Endothelial cell of umbilical vein (primary cell): Measurements from ENCODE around the gene PRKAA1. TPM values are rescaled to one million over a fixed set of nuclear protein-coding genes. Genes with fewer than 3 reads are reported as not detected.
"Not testable (repeated sequence)": the region's sequence is repeated elsewhere in the genome, so short reads cannot be mapped to it uniquely, and the experiment has no call there.

Source experiments
- BruUV-seq: library from RNA; stranded (reverse); fragments of 400-500 nt; replicated peaks from 2 replicates; lab custom pipeline; 2021; lab: Mats Ljungman, UMichigan
- CTCF ChIA-PET: fragments of 300-600, 350-600 bp; sonication (Branson Sonifier 250); formaldehyde crosslinking; loops from one replicate; lab custom pipeline; 2021; ENCODE audit warnings: antibody characterized with exemption, inconsistent platforms; lab: Charles Lee
- POLR2A ChIA-PET: fragments of 300-600, 350-600 bp; sonication (Branson Sonifier 250); formaldehyde crosslinking; loops from one replicate; lab custom pipeline; 2021; ENCODE audit warnings: antibody characterized with exemption, inconsistent platforms; lab: Charles Lee
- DNase-seq: peaks from one replicate; pipeline ENCODE4 v3.0.0-alpha.2; 2011; ENCODE audit warnings: low read depth, low spot score
- FAIRE-seq: peaks from 2 replicates; lab custom pipeline; 2011; peaks lifted over from hg19 to GRCh38; lab: Jason Lieb, UNC
- H2AFZ ChIP-seq: 2 replicates; pipeline ENCODE4 v1.6.0; 2012; ENCODE audit warnings: low read depth, low read length, control low read depth, inconsistent platforms
- H3K27ac ChIP-seq: 2 replicates; pipeline ENCODE4 v1.5.1; 2011; ENCODE audit warnings: low read depth, mild to moderate bottlenecking, control low read depth, low read length, moderate library complexity; ENCODE audit not compliant: insufficient read depth
- H3K27me3 ChIP-seq, 2 experiments: 2 replicates each; pipeline versions ENCODE4 v1.6.0 to v1.6.1; 2011; ENCODE audit warnings: low read length in 2 of 2, mixed read lengths in 1 of 2; ENCODE audit not compliant: control insufficient read depth in 2 of 2, insufficient read depth in 2 of 2
- H3K36me3 ChIP-seq, 2 experiments: 2 replicates in 1 of 2; 3 replicates in 1 of 2; pipeline ENCODE4 v1.5.1; 2011; ENCODE audit warnings: low read length in 2 of 2, mild to moderate bottlenecking in 1 of 2, moderate library complexity in 1 of 2; ENCODE audit not compliant: control insufficient read depth in 2 of 2, insufficient read depth in 2 of 2; ENCODE audit errors: extremely low read depth in 1 of 2
- H3K4me1 ChIP-seq: 3 replicates; pipeline ENCODE4 v1.5.1; 2011; ENCODE audit warnings: mild to moderate bottlenecking, low read length; ENCODE audit not compliant: control insufficient read depth, insufficient read depth; ENCODE audit errors: extremely low read depth
- H3K4me2 ChIP-seq: 2 replicates; pipeline ENCODE4 v1.6.1; 2011; ENCODE audit warnings: low read length, control low read depth, mixed read lengths; ENCODE audit not compliant: insufficient read depth
- H3K4me3 ChIP-seq, 3 experiments: fragments of 200-600 bp in 1 of 3; sonication (generic), shearing (Covaris generic) in 1 of 3; replicated peaks in 1 of 3; 2 replicates each; pipeline ENCODE4 v1.5.1; 2011 to 2016; ENCODE audit warnings: control low read depth in 3 of 3, low read length in 3 of 3, mild to moderate bottlenecking in 2 of 3, inconsistent platforms in 1 of 3, low read depth in 1 of 3, moderate library complexity in 1 of 3; ENCODE audit not compliant: insufficient read depth in 1 of 3
- H3K79me2 ChIP-seq: 2 replicates; pipeline ENCODE4 v1.6.0; 2012; ENCODE audit warnings: low read length, inconsistent platforms; ENCODE audit not compliant: control insufficient read depth, insufficient read depth
- H3K9ac ChIP-seq: replicated peaks from 2 replicates; pipeline ENCODE3; 2011; ENCODE audit warnings: low read length, control low read depth; ENCODE audit not compliant: insufficient read depth; ENCODE audit errors: extremely low read depth
- H3K9me1 ChIP-seq: replicated peaks from 3 replicates; pipeline ENCODE4 v1.6.0; 2011; ENCODE audit warnings: mild to moderate bottlenecking, low read length; ENCODE audit not compliant: control insufficient read depth, insufficient read depth; ENCODE audit errors: extremely low read depth
- H3K9me3 ChIP-seq: replicated peaks from 2 replicates; pipeline ENCODE4 v1.5.1; 2012; ENCODE audit warnings: low read length, inconsistent platforms; ENCODE audit not compliant: control insufficient read depth, insufficient read depth
- H4K20me1 ChIP-seq: replicated peaks from 2 replicates; pipeline ENCODE3; 2011; ENCODE audit warnings: mild to moderate bottlenecking, low read length; ENCODE audit not compliant: control insufficient read depth, insufficient read depth; ENCODE audit errors: extremely low read depth
- CTCF ChIP-seq, 2 donors: IDR thresholded peaks; 1 replicate in 1 of 2; 2 replicates in 1 of 2; pipeline ENCODE4 v1.5.1; 2011; ENCODE audit warnings: low read length in 2 of 2, mild to moderate bottlenecking in 2 of 2, moderate library complexity in 2 of 2, control low read depth in 1 of 2, inconsistent platforms in 1 of 2, low read depth in 1 of 2; ENCODE audit not compliant: insufficient read depth in 1 of 2; ENCODE audit errors: extremely low read depth in 1 of 2
- EZH2 ChIP-seq: IDR thresholded peaks from 2 replicates; pipeline ENCODE4 v1.6.1; 2012; ENCODE audit warnings: borderline replicate concordance, low read depth, mild to moderate bottlenecking, moderate library complexity, low read length, inconsistent platforms; ENCODE audit not compliant: severe bottlenecking
- FOS ChIP-seq: IDR thresholded peaks from 2 replicates; pipeline ENCODE4 v1.6.1; 2011; ENCODE audit warnings: mild to moderate bottlenecking, low read length, moderate library complexity, borderline replicate concordance; ENCODE audit not compliant: insufficient read depth
- GATA2 ChIP-seq: IDR thresholded peaks from 2 replicates; pipeline ENCODE4 v1.7.0; 2011; ENCODE audit warnings: low read depth, mild to moderate bottlenecking, moderate library complexity, mixed read lengths, low read length; ENCODE audit not compliant: insufficient read length, insufficient read depth
- JUN ChIP-seq: IDR thresholded peaks from 2 replicates; pipeline ENCODE4 v1.6.1; 2011; ENCODE audit warnings: borderline replicate concordance, low read depth; ENCODE audit not compliant: insufficient read length, insufficient read depth
- MAX ChIP-seq: IDR thresholded peaks from 2 replicates; pipeline ENCODE4 v1.6.1; 2011; ENCODE audit not compliant: insufficient read depth, insufficient read length
- MYC ChIP-seq: IDR thresholded peaks from one replicate; pipeline ENCODE4 v1.6.1; 2011; ENCODE audit warnings: mild to moderate bottlenecking, low read depth, low read length
- POLR2A ChIP-seq: IDR thresholded peaks from 2 replicates; pipeline ENCODE4 v1.6.1; 2012; ENCODE audit warnings: low read depth, mild to moderate bottlenecking, control low read depth, low read length
- POLR2AphosphoS5 ChIP-seq: IDR thresholded peaks from 2 replicates; pipeline ENCODE4 v1.6.1; 2012; ENCODE audit warnings: low read depth, mild to moderate bottlenecking, control low read depth, low read length, moderate library complexity; ENCODE audit not compliant: insufficient read depth
- dilution Hi-C: fragments of 300-500 bp; cut with MboI; formaldehyde crosslinking; loops from one replicate; pipeline ENCODE4 v1.15.0; 2019; ENCODE audit warnings: low sequenced_read_pairs; ENCODE audit not compliant: extremely low pct_ligation_motif_present
- intact Hi-C: fragments of 100-400 bp; cut with micrococcal nuclease; formaldehyde crosslinking; loops from one replicate; pipeline ENCODE4 v1.10.0; 2022
- polyA plus RNA-seq, 4 experiments: library from polyadenylated mRNA; depleted of rRNA in 3 of 4; stranded (reverse) in 3 of 4; unstranded in 1 of 4; fragments of >200 nt; gene quantifications; 2 replicates each; pipeline versions ENCODE4 v1.2.1 to v1.2.3, GENCODE V29; 2011 to 2012; ENCODE audit warnings: missing spikeins in 1 of 4
- total RNA-seq: library from RNA; stranded (reverse); gene quantifications from 2 replicates; pipeline ENCODE4 v1.2.3, GENCODE V29; 2021

Gene PRKAA1
- total and polyA plus RNA-seq, 2 donors (not counting 3 experiments of a cell fraction or from before 2014, with no cell fraction given), result 37.0 to 83.5 TPM

- Histone ChIP-seq H3K4me2 (no peak overlapping the region), H3K79me2 (peaks cover 99% of the 10 kb centered on the region), H3K36me3 (no peaks in the 10 kb centered on the region), H2AFZ (no peak overlapping the region), H3K27me3 (no peaks in the 10 kb centered on the region), H3K27ac (no peak overlapping the region), H3K4me3 (no peak overlapping the region), H3K9me3 (no peaks in the 10 kb centered on the region), H4K20me1 (peaks cover 28% of the 10 kb centered on the region), H3K4me1 (peaks cover 11% of the 10 kb centered on the region), H3K9me1 (no peaks in the 10 kb centered on the region), H3K9ac (no peak overlapping the region)
- no peak for FAIRE-seq
- POLR2A ChIA-PET, result no interaction called here
- TF ChIP-seq CTCF (IDR thresholded peaks at IDR 0.05; ENCODE audit: extremely low read depth in 1 of 2, insufficient read depth in 1 of 2, low read depth in 1 of 2, low read length in 2 of 2), result no peak
- TF ChIP-seq EZH2, result no peak
- no peak for TF ChIP-seq MYC
- TF ChIP-seq JUN, result no peak
- no peak for TF ChIP-seq MAX
- TF ChIP-seq FOS, result no peak
- no peak for TF ChIP-seq POLR2A
- TF ChIP-seq POLR2AphosphoS5, result no peak
- TF ChIP-seq GATA2, result no peak
- intact Hi-C loops, result no loop called here
- DNase-seq, result no peak
- CTCF ChIA-PET, result interaction anchor here (1.1 kb wide), 1 partner anchor 23 kb away, joined by 3 read pairs; no protein-coding TSS in a partner anchor
- dilution Hi-C loops, result no loop called here
- no TSS peak for BruUV-seq
These were observed 10.2 kb downstream of the PRKAA1 start for GRCh38 chr5:40787986-40788385.

- dilution Hi-C loops, H3K4me3 ChIP-seq, H3K27me3 ChIP-seq, BruUV-seq, H3K27ac ChIP-seq, H2AFZ ChIP-seq, POLR2A ChIA-PET, H3K36me3 ChIP-seq, FAIRE-seq, DNase-seq, H3K9me3 ChIP-seq, H3K9me1 ChIP-seq, intact Hi-C loops, H3K4me2 ChIP-seq, H3K9ac ChIP-seq, H3K4me1 ChIP-seq: not testable (repeated sequence)
- CTCF ChIA-PET, result interaction anchor here (1.1 kb wide), 1 partner anchor 22 kb away, joined by 3 read pairs; no protein-coding TSS in a partner anchor
- peaks cover 99% of the 10 kb centered on the region for H3K79me2 ChIP-seq
- peaks cover 26% of the 10 kb centered on the region for H4K20me1 ChIP-seq
These were observed 11.5 kb downstream of the PRKAA1 start for GRCh38 chr5:40786664-40787063.
